Measurements from ENCODE around the gene C4orf54.

- TF ChIP-seq CTCF (IDR thresholded peaks at IDR 0.05; ENCODE audit: insufficient read depth, low read length, poor library complexity, severe bottlenecking) (no peak), EZH2phosphoT487 (conservative IDR thresholded peaks at IDR 0.05; ENCODE audit: low read length) (no peak)
Observed at GRCh38 chr4:99612704-99613103, 44.9 kb downstream of the C4orf54 start.
